HG02623 (cell line): ENCODE measurements around the gene RNLS.

Source experiments
- ATAC-seq: cut with Tn5 transposase; IDR thresholded peaks from one replicate; pipeline ENCODE4 v1.9.1; 2021; ENCODE audit warnings: moderate library complexity; ENCODE audit not compliant: unreplicated experiment

Gene RNLS

DNA sequence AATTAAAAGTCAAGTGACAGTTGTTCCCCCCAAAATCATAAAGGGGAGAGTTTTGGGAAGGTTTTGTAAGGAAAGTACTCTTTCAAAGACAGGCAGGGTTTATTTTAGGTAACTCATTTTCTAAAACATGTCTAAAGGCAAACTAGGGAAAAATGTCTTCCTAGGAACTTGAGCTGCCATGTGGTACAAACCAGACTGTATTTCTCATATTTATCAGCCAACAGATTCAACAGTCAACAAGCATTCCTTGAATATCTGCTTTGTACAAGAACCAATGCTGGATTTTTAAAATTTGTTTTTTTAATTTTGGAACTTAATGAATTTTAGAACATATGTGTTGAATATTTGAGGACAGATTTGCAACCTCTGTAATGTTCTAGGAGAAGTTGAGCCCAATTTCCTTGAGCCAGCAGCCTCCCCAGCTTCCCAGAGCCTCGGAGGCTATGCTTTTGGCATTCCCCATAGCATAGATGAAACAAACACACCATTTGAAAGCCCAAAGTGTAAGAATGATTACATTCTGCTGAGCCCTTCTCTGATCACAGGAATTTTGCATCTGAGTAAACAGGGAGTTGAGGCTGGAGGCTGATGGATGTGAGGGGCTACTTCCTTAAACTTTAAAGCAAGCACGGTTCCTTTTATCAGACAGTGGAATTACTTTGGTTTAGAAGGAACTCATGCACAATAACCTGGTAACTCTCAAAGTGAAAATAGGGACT is 345.1 kb downstream of the RNLS start:
- no peak for ATAC-seq

DNA sequence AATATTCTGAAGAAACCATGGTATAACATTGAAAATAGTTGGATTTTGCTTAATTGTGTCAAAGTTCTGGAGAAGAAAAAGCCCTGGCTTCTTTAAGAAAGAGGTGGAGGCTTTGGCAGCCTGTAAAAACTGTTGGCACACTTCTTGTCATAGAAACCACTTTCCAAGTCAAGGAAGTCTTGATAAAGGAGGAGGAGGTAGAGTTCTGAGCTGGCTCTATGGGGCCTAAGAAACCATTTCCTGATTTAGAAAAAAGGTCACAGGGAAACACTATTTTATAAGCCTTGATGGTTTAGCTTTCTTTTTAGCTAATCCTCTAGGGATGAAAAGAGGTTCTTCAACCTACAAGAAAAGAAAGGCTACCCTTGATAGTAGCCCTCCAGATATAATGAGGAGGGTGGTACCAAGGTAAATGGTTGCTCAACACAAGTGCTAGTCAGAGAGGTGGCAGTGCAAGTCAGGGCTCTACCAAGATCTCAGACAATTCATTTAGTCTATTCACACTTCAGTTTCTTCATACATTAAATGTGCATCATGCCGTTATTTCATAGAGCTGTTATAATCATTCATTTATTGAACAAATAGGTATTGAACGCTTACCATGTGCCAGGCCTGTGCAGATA is 346.9 kb downstream of the RNLS start:
- no peak for ATAC-seq

DNA sequence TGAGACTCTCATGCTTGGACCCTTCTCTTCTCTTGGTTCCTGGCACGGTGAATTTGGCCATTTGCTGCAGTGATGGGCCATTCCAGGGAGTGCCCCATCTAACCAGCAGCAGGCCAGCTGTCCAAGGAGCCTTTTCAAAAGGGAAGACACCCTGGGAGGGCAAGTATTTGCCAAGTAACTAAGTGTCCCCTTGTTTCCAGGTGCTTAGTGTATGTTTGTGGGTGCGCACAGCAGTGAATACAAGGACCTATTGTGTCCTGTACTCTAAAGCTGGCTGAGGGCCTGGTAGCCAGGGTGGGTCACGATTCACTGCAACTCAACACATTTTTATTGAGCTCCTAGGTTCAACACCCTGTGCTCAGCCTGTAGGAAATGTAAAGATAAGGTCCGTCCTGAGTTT is 348.8 kb downstream of the RNLS start:
- ATAC-seq, result no peak

DNA sequence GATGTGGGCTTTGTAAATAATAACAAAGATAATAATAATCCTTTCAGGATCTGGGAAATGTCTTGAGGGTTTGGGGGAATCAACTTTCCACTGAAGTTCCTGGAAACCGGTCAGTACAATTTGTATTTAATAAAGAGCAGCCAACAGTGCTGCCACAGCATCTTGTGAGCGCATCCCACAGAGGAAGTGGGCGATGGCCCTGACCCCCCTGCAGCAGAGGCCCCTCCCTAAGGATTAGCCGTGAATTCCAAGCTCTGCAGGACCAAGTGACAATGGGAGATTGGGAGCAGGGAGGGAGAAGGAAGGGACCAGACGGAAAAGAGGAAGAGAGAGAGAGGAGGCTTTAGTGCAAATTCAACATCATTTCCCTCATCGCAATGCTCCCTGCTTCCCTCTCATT is 349.2 kb downstream of the RNLS start:
- ATAC-seq, result no peak

DNA sequence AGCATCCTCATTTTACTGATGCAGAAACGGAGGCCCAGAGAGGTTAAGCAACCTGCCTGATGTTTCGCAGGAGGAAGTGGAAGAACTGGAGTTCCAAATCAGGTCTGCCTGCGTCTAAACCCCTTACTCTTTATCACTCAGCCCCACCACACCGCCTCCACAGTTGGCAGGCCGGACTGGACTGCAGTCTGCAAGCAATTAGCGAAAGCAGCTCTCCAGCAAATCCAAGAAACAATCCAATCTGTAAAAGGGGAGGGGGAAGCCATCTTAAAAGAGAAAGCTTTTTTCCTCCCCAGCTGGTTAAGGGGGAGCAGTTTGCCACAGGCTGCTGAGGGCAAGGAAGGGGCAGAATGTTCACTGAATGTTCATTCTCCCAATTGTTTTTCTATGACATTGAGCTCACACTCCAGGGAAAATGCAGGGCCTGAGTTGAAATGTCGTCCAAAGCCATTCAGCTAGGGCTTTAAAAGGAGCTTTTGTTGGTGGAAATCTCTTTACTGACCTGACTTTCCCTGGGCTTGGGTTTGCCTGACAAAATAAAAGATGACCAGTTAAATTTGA is 350.1 kb downstream of the RNLS start:
- no peak for ATAC-seq

DNA sequence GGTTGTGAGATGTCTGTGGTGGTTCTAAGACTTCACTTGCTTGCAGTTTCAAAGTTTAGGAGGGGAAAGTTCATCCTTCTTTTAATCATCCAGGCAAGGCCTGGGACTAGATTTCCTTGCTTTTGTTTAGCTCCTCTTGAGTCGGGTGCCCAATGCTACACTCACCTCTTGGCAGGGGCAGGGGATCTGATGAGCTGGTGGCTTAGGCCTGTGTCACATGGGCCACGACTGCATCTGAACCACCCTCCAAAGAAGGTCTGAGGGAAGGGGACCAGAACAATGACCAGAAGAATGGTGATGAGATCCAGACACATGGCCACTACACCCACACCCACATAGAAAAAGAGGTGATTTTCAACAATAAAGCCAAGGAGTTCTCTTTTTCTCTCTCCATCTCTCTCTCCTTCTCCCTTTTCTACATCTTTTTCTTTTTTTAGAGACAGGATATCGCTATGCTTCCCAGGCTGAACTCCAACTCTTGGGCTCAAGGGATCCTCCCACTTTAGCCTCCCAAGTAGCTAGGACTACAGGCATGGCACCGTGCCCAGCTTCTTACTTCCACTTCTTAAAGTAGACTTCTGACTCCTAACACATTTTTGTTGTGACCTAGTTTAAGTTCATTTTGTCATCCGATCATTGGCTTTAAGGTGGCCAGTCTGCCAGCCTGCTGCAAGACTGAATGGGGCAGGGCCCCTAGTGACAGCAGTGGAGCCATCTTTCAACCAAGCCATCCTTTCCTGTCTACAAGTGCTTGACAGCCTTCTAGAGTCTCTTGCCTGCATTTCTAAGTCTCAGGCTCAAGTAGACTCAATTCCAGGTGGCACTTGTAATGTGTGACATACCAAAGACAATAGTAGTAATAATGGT is 350.9 kb downstream of the RNLS start:
- no peak for ATAC-seq

DNA sequence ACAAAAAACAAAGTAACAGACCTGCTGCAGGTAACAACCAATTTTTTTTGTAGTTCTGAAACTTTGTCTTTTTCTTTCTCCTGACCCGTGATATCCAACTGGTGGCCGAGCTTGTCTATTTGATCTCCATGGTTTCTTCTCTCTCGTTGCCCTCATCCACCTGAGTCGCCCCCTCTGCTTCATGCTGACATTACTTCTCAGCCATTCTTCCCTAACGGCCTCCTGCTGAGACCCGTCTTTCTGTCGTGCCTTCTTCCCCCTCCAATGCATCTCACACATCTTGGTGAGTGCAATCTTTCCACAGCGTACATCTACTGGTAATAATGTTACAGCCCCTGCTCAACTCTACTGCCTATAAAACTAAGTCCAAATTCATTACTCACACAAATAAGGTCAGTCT is 352.9 kb downstream of the RNLS start:
- ATAC-seq, result no peak

DNA sequence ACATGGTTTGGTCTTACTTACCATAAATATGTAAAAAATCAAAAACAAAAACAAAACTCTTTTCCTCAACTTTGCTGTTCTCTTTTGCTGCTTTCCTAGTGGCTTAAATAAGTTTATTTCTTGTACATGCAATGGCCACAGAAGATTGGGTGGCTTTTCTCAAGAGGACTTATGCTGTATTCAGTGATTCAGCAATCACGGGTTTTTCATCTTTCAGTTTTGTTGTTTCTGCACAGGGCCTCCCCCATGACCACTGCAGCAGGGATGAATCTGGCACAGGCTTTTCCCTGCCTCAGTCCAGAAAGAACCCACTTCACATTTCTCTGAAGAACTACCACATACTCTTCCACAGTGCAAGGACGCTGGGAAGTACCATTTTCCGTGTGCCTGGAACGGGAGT is 355.0 kb downstream of the RNLS start:
- no peak for ATAC-seq

DNA sequence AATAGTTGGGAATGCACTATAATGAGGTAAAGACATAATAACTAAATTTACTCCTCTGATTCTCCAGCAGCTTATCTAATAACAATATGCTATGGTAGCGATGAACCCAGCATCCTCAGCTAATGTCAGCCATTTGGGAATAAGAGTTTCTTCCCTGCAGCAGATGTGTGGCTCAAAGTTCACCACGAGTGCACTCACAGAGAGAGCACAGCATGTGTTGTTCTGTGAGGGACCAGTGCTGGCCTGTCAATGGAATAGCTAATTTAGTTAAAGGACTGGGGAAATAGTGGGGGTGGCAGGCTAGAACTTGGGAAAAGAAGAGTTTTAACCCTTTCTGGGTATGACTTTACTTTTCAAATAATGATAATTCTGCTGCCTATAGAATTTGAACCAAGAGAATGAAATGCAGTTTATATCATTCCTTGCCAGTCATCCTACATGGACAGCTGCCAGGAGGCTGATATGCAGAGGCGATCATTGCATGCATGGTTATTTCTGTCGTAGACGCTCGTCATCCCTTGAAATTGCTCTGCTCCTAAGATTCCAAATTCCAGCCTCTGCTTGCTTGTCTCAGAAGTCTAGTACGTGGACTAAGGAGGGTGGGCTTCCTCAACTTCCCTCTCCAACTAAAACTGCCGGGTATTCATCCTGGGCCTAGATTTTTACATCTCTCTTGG is 355.6 kb downstream of the RNLS start:
- ATAC-seq, result no peak

DNA sequence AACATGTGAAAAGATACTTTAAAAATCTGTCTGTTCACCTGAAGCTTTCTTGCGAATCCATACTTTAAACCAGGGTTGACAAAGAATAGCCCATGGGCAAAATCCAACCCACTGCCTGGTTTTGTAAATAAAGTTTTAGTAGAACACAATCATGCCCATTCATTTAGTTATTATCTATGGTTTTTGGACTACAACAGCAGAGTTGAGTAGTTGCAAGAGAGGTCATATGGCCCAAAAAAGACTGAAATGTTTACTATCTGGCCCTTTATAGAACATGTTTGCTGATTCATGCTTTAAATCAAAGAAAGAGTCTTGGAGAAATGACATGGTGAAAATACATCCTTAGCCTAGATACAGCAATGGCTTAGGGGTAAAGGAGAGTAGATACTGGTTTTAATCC is 356.2 kb downstream of the RNLS start:
- no peak for ATAC-seq

DNA sequence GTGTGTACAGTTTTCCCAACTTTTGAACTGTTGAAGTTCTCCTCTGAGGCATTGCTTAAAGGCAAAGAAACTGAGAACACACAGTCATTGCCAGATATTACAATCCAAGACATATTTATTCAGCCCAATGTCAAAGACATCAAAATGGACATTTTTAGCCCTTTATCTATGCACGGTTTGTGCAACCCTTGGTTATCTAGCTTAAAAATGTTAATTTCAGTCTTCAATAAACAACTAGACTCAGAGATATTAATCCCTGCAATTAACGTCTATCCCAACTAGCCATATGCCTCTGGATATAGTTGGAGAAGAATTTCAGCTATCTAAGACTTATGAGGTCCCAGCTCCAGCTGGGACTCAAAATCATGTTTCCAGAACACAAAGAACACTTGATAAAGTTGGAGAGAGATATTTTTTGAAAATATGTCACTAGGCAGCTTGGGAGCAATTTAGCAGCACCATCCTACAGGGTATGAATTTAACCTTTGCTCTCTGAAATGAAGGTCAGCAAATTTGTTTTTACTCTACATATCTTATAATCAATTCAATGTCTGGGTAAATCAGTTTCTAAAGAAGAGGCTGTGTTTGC is 357.0 kb downstream of the RNLS start:
- ATAC-seq, result no peak
